GM12878 (cell line): Measurements from ENCODE around the gene RND1. TPM values are rescaled to one million over a fixed set of nuclear protein-coding genes. Genes with fewer than 3 reads are reported as not detected.

ENCODE experiments used
- ATAC-seq: fragments of 200-7000 bp; cut with Tn5 transposase; 3 replicates; pipeline ENCODE4 v1.9.1; 2020; ENCODE audit warnings: mild to moderate bottlenecking, moderate library complexity
- BruUV-seq: library from RNA; stranded (reverse); fragments of 400-500 nt; replicated peaks from 2 replicates; lab custom pipeline; 2021; lab: Mats Ljungman, UMichigan
- CTCF ChIA-PET: fragments of 300-600 bp; sonication (Branson Sonifier 250); formaldehyde crosslinking; extraction: SDS; loops from one replicate; lab custom pipeline; 2021; ENCODE audit warnings: inconsistent platforms; lab: Yijun Ruan, JAX
- POLR2A ChIA-PET: fragments of 350-600 bp; formaldehyde crosslinking; extraction: SDS; loops from one replicate; lab custom pipeline; 2021; ENCODE audit warnings: inconsistent platforms; lab: Charles Lee
- RAD21 ChIA-PET: fragments of 300-600 bp; sonication (Branson Sonifier 250); formaldehyde crosslinking; loops from one replicate; lab custom pipeline; 2023; ENCODE audit warnings: antibody characterized with exemption; ENCODE audit not compliant: unreplicated experiment; lab: Charles Lee
- SMC1A ChIA-PET: fragments of 300-600 bp; sonication (Branson Sonifier 250); formaldehyde crosslinking; loops from one replicate; lab custom pipeline; 2023; ENCODE audit not compliant: unreplicated experiment, uncharacterized antibody; lab: Charles Lee
- DNase-seq: peaks from one replicate; pipeline ENCODE4 v3.0.0-alpha.2; 2011; ENCODE audit warnings: low read depth, low spot score
- FAIRE-seq: peaks from 3 replicates; lab custom pipeline; 2011; peaks lifted over from hg19 to GRCh38; lab: Jason Lieb, UNC
- H2AFZ ChIP-seq: 2 replicates; pipeline ENCODE4 v1.6.0; 2011; ENCODE audit warnings: low read depth, low read length, control low read depth; ENCODE audit not compliant: control insufficient read depth
- H3K27ac ChIP-seq: 2 replicates; pipeline ENCODE4 v1.5.1; 2011; ENCODE audit warnings: control low read depth; ENCODE audit not compliant: control insufficient read depth, insufficient read depth
- H3K27me3 ChIP-seq, 2 experiments: replicated peaks in 1 of 2; 2 replicates each; pipeline versions ENCODE4 v1.6.0 to v1.6.1; 2011; ENCODE audit warnings: low read length in 1 of 2; ENCODE audit not compliant: control insufficient read depth in 2 of 2, insufficient read depth in 2 of 2
- H3K36me3 ChIP-seq, 2 experiments: 2 replicates each; pipeline ENCODE4 v1.5.1; 2011; ENCODE audit warnings: low read length in 1 of 2; ENCODE audit not compliant: control insufficient read depth in 2 of 2, insufficient read depth in 2 of 2
- H3K4me1 ChIP-seq: 2 replicates; pipeline ENCODE4 v1.6.1; 2011; ENCODE audit warnings: mild to moderate bottlenecking, low read length, moderate library complexity, mixed read lengths; ENCODE audit not compliant: control insufficient read depth, insufficient read depth
- H3K4me2 ChIP-seq: 2 replicates; pipeline ENCODE4 v1.6.0; 2011; ENCODE audit warnings: control low read depth; ENCODE audit not compliant: control insufficient read depth, insufficient read depth
- H3K4me3 ChIP-seq: fragments of 200-600 bp; sonication (generic); 2 replicates; pipeline ENCODE4 v1.5.1; 2016
- H3K79me2 ChIP-seq: 2 replicates; pipeline ENCODE4 v1.6.0; 2011; ENCODE audit warnings: low read length; ENCODE audit not compliant: control insufficient read depth, insufficient read depth
- H3K9ac ChIP-seq: 2 replicates; pipeline ENCODE4 v1.8.0; 2011; ENCODE audit warnings: low read length, control low read depth, mixed read lengths; ENCODE audit not compliant: control insufficient read depth, insufficient read depth
- H3K9me3 ChIP-seq: replicated peaks from 3 replicates; pipeline ENCODE4 v1.5.1; 2011; ENCODE audit warnings: mild to moderate bottlenecking, low read length; ENCODE audit not compliant: control insufficient read depth, insufficient read depth
- H4K20me1 ChIP-seq: 2 replicates; pipeline ENCODE4 v1.6.0; 2011; ENCODE audit not compliant: control insufficient read depth, insufficient read depth
- ATF3 ChIP-seq: IDR thresholded peaks from 2 replicates; pipeline ENCODE4 v1.6.1; 2011; ENCODE audit warnings: low read depth, mild to moderate bottlenecking, low read length, moderate library complexity, borderline replicate concordance; ENCODE audit errors: extremely low read depth
- E2F4 ChIP-seq: IDR thresholded peaks from 2 replicates; pipeline ENCODE4 v1.6.1; 2012; ENCODE audit warnings: low read depth, low read length, improper control_type of control experiment
- HDAC6 ChIP-seq: fragments of 200-600 bp; sonication (generic); IDR thresholded peaks from one replicate; pipeline ENCODE4 v1.8.0; 2017; ENCODE audit warnings: antibody characterized with exemption; ENCODE audit not compliant: unreplicated experiment
- NR2C2 ChIP-seq: IDR thresholded peaks from 2 replicates; pipeline ENCODE4 v1.6.1; 2011; ENCODE audit warnings: borderline replicate concordance, low read depth; ENCODE audit not compliant: control insufficient read depth, insufficient read length
- PKNOX1 ChIP-seq: fragments of 450-650 bp; IDR thresholded peaks from 2 replicates; pipeline ENCODE4 v1.6.1; 2016; ENCODE audit warnings: mild to moderate bottlenecking
- WGBS: methylation state at CpG from one replicate; pipeline ENCODE4 v1.1.6; 2016; ENCODE audit warnings: low lambda C conversion rate; ENCODE audit not compliant: insufficient replicate concordance, insufficient coverage; ENCODE audit errors: missing lambda C conversion rate; 5-methylcytosine and 5-hydroxymethylcytosine counted together
- in situ Hi-C: fragments of 300-500 bp; cut with MboI; formaldehyde crosslinking; loops from 9 replicates; pipeline ENCODE4 v1.14.3; 2018; ENCODE audit warnings: mixed read lengths
- intact Hi-C: fragments of 100-400 bp; cut with micrococcal nuclease; formaldehyde crosslinking; loops from one replicate; pipeline ENCODE4 v1.14.2; 2022; ENCODE audit not compliant: unreplicated experiment
- polyA plus RNA-seq, 11 experiments: library from polyadenylated mRNA; depleted of rRNA in 4 of 11; unstranded in 6 of 11; stranded (reverse) in 5 of 11; fragments of >200 nt; fragmentation: Nextera tagmentation in 4 of 11; fragmentation: Illumina TruSeq in 1 of 11; extraction: Ambion mirVana in 4 of 11; extraction: Trizol in 1 of 11; gene quantifications; 1 replicate in 1 of 11; 2 replicates in 10 of 11; pipeline versions ENCODE4 v1.2.1 to v1.2.3, GENCODE V29; 2011 to 2016; ENCODE audit warnings: inconsistent platforms in 2 of 11, missing spikeins in 2 of 11, low read depth in 1 of 11
- total RNA-seq, 4 experiments: library from RNA; depleted of rRNA in 3 of 4; stranded (reverse); fragments of >200 nt in 3 of 4; fragmentation: Illumina TruSeq in 1 of 4; extraction: Trizol in 1 of 4; gene quantifications; 2 replicates each; pipeline versions ENCODE4 v1.2.1 to v1.2.3, GENCODE V29; 2013 to 2021

The RND1 gene
- total and polyA plus RNA-seq, 10 of the 15 experiments (the other 5 are each of a cell fraction or from before 2014, with no cell fraction given), result 0.24 to 5.1 (median 1.5) TPM

GRCh38 chr12:48854488-48854887, 11.2 kb downstream of the RND1 start:
- Histone ChIP-seq H3K79me2 (peaks cover 27% of the 10 kb centered on the region), H4K20me1 (no peaks in the 10 kb centered on the region), H3K27me3 (no peaks in the 10 kb centered on the region), H3K9me3 (no peaks in the 10 kb centered on the region), H3K4me3 (no peak overlapping the region), H3K9ac (no peak overlapping the region), H2AFZ (no peak overlapping the region), H3K36me3 (no peaks in the 10 kb centered on the region), H3K4me1 (peaks cover 13% of the 10 kb centered on the region), H3K27ac (no peak overlapping the region), H3K4me2 (no peak overlapping the region)
- 68% methylated on average over 4 of the region's 4 CpGs for WGBS
- ChIA-PET POLR2A (interaction anchor here (0.6 to 3.5 kb wide), 5 partner anchors 11 to 60 kb away, joined by 5 to 52 read pairs (median 13); partner anchors contain the start of gene RND1), RAD21 (interaction anchor here (1.0 to 7.2 kb wide), 6 partner anchors 10 to 142 kb away, joined by 4 to 167 read pairs (median 42); partner anchors contain the start of gene RND1), CTCF (interaction anchor here (0.7 to 9.2 kb wide), 15 partner anchors 11 to 137 kb away, joined by 3 to 271 read pairs (median 28); partner anchors contain the start of genes FKBP11, RND1 and WNT1), SMC1A (interaction anchor here (0.7 to 6.1 kb wide), 6 partner anchors 12 to 134 kb away, joined by 3 to 145 read pairs (median 32); partner anchors contain the start of genes FKBP11, RND1 and WNT1)
- no TSS peak for BruUV-seq
- ATAC-seq (no peak), FAIRE-seq (no peak), DNase-seq (no peak)
- intact Hi-C loops (no loop called here), in situ Hi-C loops (loop anchor here (5.0 kb wide), 1 partner anchor 33 kb away; no protein-coding TSS in a partner anchor)
- TF ChIP-seq HDAC6 (no peak), NR2C2 (no peak), PKNOX1 (no peak), ATF3 (no peak), E2F4 (no peak)
